ENCODE measurements around the gene POM121L2. TPM values are rescaled to one million over a fixed set of nuclear protein-coding genes. Genes with fewer than 3 reads are reported as not detected.

POM121L2 gene
- total and polyA plus RNA-seq, 3 donors from 2014 or later: 4.2 to 18.4 (median 5.1) TPM

DNA sequence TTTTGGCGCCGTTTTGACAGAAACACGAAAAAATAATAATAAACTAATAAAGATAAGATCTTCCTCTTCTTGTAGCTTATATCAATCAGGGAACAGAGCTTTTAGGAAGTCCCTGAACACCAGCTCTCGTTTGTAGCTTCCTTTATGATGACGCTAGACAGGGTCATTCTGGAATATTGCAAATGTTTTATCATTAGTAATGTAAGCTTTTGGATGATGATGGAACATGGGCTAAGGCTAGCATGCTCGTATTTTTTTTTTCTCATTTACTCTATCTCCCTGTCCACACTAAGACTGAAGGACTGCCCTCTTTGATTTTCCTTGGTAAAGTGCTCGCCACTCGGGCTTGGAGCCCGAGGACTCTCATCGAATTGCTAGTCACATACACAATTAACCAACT, 22.1 kb upstream of the POM121L2 start:
- WGBS, 2 donors: 38 to 47% methylated on average over 10 of the region's 10 CpGs
- no peaks in the 10 kb centered on the region for H3K36me3 ChIP-seq (ENCODE audit: low read depth, missing control alignments)

DNA sequence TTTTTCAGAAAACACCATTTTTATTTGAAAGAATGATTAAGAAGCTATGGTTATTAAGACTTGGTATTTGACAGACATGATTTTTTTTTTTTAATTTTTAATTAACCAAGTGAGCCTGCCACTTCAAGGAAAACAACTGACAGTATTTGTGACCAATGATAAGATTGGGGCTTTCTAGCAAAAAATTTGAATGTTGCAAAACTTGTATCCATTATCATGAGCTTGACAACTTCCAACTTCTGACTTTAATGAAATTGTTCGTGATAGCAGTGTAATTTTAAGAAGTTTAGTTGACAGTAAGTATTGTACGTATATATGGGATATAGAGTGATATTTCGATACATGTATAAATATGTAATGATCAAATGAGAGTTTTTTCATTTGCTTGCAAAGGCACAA, 21.6 kb upstream of the POM121L2 start:
- WGBS, 2 donors: 26 to 30% methylated on average over 3 of the region's 3 CpGs

More for the DNA sequence above, 22.1 kb upstream of the POM121L2 start:
- TF ChIP-seq POLR2A (IDR thresholded peaks at IDR 0.05): no peak
- TF ChIP-seq, protein P1, sequence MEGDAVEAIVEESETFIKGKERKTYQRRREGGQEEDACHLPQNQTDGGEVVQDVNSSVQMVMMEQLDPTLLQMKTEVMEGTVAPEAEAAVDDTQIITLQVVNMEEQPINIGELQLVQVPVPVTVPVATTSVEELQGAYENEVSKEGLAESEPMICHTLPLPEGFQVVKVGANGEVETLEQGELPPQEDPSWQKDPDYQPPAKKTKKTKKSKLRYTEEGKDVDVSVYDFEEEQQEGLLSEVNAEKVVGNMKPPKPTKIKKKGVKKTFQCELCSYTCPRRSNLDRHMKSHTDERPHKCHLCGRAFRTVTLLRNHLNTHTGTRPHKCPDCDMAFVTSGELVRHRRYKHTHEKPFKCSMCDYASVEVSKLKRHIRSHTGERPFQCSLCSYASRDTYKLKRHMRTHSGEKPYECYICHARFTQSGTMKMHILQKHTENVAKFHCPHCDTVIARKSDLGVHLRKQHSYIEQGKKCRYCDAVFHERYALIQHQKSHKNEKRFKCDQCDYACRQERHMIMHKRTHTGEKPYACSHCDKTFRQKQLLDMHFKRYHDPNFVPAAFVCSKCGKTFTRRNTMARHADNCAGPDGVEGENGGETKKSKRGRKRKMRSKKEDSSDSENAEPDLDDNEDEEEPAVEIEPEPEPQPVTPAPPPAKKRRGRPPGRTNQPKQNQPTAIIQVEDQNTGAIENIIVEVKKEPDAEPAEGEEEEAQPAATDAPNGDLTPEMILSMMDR (IDR thresholded peaks at IDR 0.05): no peak
- Histone ChIP-seq H3K4me3 (peak overlapping the region; percentile 5 to 13), H3K4me1 (no peaks in the 10 kb centered on the region), H3K27me3 (no peaks in the 10 kb centered on the region), H3K27ac (no peak overlapping the region), H3K9me3 (no peaks in the 10 kb centered on the region)
- intact Hi-C loops (cut with DNase I; ENCODE audit: low total_unique reads): no loop called here
- no peak for DNase-seq

DNA sequence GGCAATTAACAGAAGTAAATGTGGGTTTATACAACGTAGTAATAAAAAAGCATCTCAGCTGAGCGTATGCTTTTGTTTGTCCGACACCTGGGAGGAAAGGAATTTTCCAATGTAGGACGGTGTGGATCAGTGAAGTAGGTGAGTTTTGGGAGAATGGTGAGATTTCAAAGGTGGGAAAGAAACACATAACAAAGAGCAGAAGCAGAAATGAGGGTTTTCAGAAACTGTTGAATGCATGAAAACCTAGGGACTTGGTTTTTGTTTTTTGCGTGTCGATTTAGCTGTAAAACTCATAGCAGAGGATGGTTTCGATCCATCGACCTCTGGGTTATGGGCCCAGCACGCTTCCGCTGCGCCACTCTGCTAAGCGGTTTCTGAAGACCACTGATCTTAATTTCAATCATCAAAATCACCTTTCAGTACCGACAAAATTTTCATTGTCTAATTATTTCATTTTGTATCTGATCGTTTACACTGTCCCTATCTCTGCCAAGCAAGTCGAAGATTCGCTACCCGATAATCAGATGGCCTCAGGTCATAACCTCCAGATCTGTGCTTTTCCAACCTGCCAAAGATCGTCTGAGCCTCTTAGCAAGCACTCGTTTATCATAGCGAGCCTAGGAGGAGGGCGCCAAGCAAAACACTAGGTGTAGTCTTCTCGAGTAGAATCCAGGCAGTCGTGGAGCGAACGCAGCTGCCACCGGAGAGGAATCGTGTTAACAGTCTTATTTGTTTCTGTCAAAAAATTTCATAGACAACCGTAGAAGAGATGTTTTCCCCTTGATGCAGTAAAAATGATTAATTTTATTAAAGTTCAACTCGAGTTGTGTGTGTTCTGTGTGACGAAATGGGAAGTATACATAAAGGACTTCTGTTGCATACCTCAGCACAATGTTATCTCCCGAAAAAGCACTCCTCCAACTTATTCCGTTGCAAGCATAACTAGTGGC, 20.9 kb upstream of the POM121L2 start:
- intact Hi-C loops (cut with DNase I; ENCODE audit: low total_unique reads): no loop called here
- Histone ChIP-seq H3K4me3 (peak overlapping the region in 1 of 2 donors; percentile 17), H3K4me1 (no peaks in the 10 kb centered on the region), H3K27ac (no peak overlapping the region), H3K36me3 (ENCODE audit: low read depth, missing control alignments) (no peaks in the 10 kb centered on the region), H3K9me3 (no peaks in the 10 kb centered on the region), H3K27me3 (no peaks in the 10 kb centered on the region)
- WGBS, 2 donors: 7 to 8% methylated on average over 32 of the region's 32 CpGs
- no peak for TF ChIP-seq POLR2A (IDR thresholded peaks at IDR 0.05)
- TF ChIP-seq, protein P1 (IDR thresholded peaks at IDR 0.05): no peak
- DNase-seq: peak; percentile 48

More for the DNA sequence above, 21.6 kb upstream of the POM121L2 start:
- no peaks in the 10 kb centered on the region for H3K36me3 ChIP-seq (ENCODE audit: low read depth, missing control alignments)
- H3K27ac ChIP-seq: no peak overlapping the region
- H3K9me3 ChIP-seq: no peaks in the 10 kb centered on the region
- H3K4me3 ChIP-seq: peak overlapping the region in 1 of 2 donors; percentile 17
- TF ChIP-seq POLR2A (IDR thresholded peaks at IDR 0.05): no peak
- TF ChIP-seq, protein P1 (IDR thresholded peaks at IDR 0.05): no peak
- H3K27me3 ChIP-seq: no peaks in the 10 kb centered on the region
- intact Hi-C loops (cut with DNase I; ENCODE audit: low total_unique reads): no loop called here
- DNase-seq: no peak
- no peaks in the 10 kb centered on the region for H3K4me1 ChIP-seq

DNA sequence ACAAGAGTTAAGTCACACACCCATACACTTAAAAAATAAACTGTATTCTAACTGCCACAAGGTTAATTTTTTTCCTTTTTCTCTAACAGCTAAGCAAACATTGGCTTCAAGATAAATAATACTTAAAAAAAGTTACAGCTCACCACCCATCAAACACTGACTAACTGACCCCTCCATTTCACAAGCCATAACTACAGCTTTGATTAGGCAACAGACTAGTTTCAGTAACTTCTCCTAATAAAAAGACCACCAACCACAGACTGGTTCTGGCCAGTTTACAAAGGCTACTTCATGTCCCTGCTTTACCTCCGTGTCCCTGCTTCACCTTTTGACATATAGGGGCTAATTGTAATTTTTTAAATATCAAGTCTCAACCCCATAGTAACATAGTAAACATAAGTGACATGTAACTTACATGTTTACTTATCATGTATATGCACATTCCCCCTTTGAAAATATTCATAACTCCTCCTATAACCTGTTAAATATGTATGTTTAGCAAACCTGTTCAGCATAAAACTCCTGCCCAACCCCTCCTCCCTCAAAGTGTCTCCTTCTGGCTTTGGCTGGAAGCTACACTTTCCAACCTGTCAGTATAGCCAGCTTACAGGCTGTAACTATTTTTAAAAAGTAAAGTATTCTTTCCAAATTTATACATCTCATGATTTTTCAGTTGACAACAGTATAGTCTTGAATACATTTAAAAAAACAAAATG, 15.1 kb upstream of the POM121L2 start:
- Histone ChIP-seq H3K4me1 (no peaks in the 10 kb centered on the region), H3K9me3 (no peaks in the 10 kb centered on the region), H3K4me3 (no peak overlapping the region), H3K27ac (no peak overlapping the region), H3K36me3 (ENCODE audit: low read depth, missing control alignments) (no peaks in the 10 kb centered on the region), H3K27me3 (no peaks in the 10 kb centered on the region)
- TF ChIP-seq, protein P1 (IDR thresholded peaks at IDR 0.05): no peak
- TF ChIP-seq POLR2A (IDR thresholded peaks at IDR 0.05): no peak
- 25 to 42% methylated on average over 1 of the region's 1 CpG for WGBS, 2 donors
- DNase-seq: no peak
- intact Hi-C loops (cut with DNase I; ENCODE audit: low total_unique reads): no loop called here

Measured in testis (tissue), 3 donors.